Mucosa of gallbladder (tissue), 1 donor: ENCODE data around the gene UTF1. TPM values are rescaled to one million over a fixed set of nuclear protein-coding genes. Genes with fewer than 3 reads are reported as not detected.
"Not testable (repeated sequence)": the region's sequence is repeated elsewhere in the genome, so short reads cannot be mapped to it uniquely, and the experiment has no call there.

Source experiments
- DNase-seq: peaks from one replicate; pipeline ENCODE4 v3.0.0-alpha.2; 2020; ENCODE audit warnings: low spot score
- total RNA-seq: library from RNA; stranded (reverse); gene quantifications from one replicate; pipeline ENCODE4 v1.2.1, GENCODE V29; 2021
- donor health status: DM: no; HTN: no; CAD: no.

UTF1 gene
- total RNA-seq, 1 donor from 2014 or later, result not detected

DNA sequence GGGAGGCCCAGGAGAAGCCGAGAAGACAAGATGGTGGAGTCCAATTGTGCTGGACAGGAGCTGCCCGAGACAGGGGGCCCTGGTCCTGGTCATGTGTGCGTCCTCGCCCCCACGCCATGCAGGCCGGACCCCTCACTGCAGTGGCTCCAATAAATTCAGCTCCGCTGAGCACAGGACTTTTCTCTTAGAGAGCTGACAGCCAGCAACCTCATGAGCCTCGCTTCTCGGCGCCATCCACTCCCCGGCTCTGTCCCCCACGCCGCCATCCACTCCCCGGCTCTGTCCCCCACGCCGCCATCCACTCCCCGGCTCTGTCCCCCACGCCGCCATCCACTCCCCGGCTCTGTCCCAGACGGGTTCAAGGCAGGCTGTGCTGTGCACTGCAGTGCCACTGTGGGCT is 2.8 kb upstream of the UTF1 start:
- DNase-seq, result no peak

DNA sequence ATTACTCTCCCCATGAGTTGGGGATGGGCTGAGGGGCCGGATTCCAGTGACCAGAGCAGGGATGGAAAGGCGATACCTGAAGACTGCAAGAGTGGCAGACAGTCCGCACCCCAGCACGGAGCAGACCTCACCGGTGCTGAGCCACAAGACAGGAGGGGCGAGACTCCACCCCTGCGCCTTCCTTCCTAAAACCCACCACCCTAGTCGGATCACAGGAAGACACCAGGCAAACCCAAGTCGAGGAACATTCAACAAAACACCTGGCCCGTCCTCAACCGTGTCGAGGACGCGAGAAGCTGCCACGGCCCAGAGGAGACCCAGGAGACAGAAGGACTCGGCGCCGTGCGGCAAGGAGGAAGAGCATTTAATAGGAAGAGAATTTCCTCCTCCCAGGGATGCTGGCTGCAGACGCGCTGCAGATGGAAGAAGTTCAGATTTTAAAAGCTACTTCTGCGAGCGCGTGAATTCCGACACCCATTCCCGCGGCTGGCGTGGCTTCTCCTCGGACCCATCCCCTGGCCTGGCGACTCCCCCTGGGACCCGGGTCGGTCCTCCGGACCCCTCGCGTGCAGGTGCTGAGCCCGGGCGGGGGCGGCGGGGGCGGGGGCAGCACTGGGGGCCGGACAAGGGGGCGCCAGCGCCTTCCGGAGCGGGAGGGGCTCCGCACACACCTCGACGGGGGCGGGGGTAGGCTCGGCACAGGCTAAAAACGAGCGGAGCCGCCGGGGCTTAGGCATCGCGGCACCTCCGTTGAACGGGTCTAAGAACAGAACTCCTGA is 563 bp upstream of the UTF1 start:
- no peak for DNase-seq

DNA sequence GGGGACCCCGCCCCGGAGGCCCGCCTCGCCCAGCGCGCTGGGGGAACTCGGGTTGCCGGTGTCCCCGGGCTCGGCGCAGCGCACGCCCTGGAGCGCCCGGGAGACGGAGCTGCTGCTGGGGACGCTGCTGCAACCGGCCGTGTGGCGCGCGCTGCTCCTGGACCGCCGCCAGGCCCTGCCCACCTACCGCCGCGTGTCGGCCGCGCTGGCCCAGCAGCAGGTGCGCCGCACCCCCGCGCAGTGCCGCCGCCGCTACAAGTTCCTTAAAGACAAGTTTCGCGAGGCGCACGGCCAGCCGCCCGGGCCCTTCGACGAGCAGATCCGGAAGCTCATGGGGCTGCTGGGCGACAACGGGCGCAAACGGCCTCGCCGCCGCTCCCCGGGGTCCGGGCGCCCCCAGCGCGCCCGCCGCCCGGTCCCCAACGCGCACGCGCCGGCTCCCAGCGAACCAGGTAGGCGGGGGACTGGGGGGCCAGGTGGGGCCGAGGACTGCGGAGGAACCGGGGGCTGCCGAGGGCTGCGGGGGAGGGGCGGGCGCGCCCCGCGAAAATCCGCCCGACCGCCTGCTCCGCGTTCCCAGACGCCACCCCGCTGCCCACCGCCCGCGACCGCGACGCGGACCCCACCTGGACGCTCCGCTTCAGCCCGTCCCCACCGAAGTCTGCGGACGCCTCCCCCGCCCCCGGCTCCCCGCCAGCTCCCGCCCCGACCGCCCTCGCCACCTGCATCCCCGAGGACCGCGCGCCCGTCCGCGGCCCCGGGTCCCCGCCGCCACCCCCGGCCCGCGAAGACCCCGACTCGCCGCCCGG is 574 bp downstream of the UTF1 start:
- no peak for DNase-seq

DNA sequence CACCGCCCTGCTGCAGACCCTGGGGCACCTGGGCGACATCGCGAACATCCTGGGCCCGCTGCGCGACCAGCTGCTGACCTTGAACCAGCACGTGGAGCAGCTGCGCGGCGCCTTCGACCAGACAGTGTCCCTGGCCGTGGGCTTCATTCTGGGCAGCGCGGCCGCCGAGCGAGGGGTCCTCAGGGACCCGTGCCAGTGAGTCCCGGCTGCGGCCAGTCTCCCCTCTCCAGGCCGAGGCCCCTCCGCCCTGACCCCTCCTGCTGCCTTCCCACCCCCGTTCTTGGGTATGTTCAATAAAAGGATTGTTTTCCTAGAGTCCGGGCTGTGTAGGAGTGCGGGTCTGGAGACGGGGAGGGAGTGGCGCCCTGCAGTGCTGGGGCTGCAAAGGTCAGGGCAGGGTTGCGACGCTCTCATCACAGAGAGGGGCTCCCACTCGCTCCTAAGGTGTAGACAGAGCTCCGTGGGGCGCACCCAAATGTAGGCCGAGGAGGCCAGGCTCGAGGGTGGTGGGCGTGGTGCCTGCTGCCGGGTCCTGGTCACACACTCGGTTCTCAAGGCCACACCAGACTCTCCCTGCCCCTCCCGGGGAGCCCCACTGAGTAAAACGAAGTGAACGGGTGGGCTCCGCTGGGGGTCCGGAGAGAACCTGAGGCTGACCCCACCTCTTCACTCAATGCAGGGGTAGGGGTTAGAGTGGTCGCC is 1.4 kb downstream of the UTF1 start:
- DNase-seq, result no peak

DNA sequence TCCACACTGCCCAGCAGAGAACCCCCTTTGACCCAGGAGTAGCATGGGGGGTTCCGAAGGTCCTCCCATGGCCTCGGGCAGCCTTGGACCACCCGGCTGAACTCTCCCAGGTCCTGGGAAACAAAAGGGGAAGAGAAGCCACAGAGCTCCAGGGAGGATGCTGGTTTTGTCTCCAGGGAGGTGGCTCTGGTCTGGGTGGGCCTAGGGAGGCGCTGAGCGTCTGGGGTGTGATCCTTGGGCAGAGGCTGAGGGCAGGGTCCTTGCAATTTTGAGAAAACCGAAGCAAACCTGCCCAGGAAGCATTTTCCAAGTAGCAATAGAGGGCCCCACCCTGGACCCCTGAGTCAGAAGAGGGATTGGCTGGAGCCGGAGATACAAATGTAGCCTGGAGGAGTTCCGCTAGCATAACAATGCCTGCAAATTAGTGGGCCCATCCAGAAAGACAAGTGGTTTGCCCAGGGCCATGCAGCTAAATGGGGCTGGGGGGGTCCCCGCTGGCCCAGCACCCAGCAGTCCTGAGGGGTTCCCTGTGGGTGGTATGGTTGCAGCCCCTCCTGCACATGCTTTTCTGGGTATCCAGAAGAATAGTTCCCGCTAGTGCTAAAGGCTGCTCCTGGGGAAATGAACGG is 2.0 kb downstream of the UTF1 start:
- no peak for DNase-seq

DNA sequence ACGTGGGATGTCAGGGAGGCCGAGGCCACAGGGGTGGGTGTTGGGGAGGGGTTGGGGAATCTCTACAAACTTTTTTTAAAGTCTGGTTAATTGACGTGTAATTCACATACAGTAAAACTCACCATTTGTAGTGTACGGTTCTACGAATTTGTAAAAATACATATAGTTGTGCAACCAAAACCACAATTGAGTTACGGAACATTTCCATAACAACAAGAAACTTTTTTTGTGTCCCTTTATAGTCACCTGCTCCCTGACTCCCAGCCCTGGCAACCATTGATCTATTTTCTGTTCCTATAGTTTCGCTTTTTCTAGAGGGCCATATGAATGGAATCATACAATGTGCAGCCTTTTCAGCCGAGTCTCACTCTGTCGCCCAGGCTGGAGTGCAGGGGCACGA is 4.8 kb downstream of the UTF1 start:
- DNase-seq, result not testable (repeated sequence)

DNA sequence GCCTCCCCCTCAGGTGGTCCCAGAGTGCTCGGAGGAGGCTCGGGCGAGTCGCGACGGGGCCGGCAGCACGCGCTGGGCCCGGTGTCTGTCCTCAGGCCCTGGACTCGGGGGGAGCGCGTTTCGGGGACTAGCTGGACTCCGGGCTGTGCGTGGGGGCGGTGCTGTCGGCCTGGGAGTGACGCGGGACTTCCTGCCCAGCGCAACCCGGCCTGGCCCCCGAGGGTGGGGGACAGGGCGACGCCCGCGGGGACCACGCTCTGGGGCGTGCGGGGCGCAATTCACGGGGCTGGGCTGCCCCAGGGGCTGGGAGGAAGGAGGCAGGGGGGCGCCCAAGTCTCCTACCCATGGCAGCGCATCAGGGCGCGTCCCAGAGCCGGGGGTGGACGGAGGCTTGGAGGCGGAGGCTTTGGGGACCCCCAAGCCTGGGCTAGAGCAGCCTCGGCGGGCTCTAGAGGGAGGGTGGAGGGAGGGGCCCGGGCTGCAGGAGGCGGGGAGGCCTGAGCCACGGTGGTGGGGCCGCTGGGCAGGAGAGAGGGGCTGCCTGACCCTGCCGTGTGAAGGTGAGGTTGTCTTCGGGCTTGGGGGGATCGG is 5.3 kb downstream of the UTF1 start:
- no peak for DNase-seq

DNA sequence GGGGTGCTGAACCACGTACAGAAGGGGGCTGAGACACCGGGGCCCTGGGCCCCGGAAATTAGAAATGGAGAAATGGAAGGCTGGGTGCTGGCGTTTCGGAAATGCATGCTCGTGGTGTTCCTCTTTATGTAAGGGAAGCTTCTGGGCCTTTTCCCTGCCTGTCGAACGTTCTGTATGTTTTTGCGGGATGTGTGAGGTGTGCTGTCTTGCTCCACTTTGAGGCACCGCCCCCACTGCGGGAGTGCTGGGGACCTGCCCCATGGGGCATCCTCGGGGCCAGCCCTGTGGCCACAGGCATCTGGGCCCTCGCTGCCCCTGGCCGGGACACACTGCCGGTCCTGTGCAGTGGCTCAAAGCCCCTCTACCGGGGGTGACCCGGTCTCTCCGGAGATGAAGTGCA is 5.9 kb downstream of the UTF1 start:
- DNase-seq, result no peak

DNA sequence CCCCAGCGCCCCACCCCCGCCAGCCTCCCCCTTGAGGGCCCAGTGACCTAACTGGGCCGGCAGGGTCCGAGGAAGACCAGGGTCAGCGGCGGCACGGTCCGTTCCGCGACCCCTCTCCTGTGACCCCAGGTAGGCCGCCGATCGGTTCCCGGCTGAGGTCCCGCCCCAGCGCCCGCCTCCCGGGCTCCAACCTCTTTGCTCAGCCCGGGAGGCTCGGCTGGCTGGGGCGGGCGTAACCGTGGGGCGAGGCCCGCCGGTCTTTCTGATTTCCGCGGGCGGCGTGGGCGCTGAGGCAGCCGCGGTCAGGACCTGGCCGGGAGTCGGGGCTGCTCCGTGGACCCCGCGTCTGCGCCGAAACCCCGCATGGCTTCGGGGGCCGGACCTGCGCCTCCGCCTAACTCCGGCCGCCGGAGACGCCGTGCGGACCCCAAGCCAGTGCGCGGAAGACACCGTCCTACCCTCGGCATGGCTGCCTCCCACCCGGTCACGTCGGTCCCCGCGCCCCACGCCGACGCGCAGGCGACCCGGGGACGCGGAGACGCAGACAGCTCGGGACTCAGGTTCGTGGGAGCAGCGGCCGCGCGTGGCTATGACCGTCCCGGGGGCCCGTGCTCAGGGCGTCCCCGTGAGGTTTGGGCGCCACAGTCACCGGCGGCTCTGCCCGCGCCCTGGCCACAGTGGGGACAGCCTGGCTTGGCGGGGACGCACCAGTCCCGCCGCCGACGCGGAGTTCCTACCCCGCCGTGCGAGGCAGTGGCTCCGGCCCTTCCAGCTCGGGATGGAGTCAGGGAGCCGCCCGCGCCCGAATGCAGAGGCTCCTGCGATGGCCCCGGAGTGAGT is 6.6 kb downstream of the UTF1 start:
- DNase-seq, result no peak

DNA sequence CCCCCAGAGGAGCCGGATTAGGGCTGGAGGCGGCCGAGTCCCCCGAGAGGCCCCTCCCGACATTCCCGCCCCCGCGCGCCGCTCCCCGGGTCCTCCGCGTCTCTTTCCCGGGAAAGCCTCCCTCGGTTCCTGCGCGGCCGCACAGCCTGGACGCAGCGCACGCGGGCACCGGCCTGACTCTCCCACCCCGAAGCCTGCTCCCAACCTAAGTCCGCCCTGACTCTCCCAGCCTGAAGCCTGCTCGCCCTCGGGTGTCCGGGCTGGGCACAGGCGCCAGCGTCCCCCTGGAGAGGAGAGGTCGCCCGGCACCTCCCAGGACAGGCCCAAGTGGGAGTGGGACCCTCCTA is 7.2 kb downstream of the UTF1 start:
- DNase-seq, result no peak

DNA sequence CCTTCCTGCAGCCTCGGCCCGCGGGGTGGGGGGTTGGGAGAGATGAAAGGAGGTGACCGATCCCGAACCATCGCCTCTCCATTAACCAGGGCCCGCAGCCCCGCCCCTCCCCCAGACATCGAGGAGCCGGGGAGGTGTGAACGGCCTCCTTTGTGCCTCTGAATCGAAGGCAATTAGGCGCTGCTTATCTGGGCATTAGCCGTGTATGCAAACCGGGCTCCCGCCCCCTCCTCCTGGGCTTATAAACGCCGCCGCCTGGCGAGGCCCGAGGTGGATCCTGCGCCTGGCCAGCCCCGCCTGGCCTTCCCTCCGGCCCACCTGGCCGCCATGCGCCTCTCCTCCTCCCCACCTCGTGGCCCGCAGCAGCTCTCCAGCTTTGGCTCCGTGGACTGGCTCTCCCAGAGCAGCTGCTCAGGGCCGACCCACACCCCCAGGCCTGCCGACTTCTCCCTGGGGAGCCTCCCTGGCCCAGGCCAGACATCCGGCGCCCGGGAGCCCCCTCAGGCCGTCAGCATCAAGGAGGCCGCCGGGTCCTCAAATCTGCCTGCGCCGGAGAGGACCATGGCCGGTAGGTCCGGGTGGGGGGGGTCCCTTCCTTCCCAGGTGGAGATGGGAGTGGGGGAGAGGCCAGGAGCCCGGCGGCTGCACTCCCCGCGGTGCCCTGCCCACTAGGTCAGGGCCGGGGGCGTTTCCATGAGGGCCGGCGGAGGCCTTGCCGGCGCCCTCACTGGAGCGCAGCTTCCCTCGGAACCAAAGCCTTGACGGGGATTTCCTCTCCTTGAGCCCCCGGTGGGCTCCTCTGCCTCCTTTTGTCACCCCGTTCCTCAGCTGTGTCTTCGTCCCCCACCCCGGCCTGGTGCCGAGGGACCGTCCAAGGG is 7.8 kb downstream of the UTF1 start, which contains the start of gene VENTX:
Gene VENTX (plus strand): TSS at position 268 of the 878 bp plus-strand sequence. CDS start 60 bp downstream, at position 328.
- DNase-seq, result no peak

DNA sequence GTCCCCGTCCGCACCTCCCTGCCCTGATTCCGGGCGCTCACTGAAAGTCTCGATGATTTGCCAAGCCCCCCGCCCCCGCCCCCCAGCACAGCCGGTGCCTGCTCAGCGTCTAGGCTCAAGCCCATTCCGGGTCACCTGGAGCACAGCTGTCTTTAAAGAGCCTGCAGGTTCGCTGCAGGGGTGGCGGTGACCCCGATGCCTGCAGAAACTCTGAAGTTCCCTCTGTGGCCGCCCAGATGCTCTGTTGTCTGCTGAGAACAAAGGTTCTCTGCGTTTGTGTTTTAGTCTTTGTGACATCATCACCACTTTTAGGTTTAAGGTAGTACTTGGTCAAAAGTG is 8.4 kb downstream of the UTF1 start:
- no peak for DNase-seq

DNA sequence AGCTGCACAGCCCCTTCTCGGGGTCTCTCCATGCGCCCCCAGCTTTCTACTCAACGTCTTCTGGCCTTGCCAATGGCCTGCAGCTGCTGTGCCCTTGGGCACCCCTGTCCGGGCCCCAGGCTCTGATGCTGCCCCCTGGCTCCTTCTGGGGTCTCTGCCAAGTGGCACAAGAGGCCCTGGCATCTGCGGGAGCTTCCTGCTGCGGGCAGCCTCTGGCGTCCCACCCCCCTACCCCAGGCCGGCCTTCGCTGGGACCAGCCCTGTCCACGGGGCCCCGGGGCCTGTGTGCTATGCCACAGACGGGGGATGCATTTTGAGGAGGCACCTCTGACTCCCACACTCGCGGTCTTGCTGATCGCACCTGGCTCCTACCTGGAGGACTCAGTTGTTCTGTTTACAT is 10.0 kb downstream of the UTF1 start:
- DNase-seq, result no peak

DNA sequence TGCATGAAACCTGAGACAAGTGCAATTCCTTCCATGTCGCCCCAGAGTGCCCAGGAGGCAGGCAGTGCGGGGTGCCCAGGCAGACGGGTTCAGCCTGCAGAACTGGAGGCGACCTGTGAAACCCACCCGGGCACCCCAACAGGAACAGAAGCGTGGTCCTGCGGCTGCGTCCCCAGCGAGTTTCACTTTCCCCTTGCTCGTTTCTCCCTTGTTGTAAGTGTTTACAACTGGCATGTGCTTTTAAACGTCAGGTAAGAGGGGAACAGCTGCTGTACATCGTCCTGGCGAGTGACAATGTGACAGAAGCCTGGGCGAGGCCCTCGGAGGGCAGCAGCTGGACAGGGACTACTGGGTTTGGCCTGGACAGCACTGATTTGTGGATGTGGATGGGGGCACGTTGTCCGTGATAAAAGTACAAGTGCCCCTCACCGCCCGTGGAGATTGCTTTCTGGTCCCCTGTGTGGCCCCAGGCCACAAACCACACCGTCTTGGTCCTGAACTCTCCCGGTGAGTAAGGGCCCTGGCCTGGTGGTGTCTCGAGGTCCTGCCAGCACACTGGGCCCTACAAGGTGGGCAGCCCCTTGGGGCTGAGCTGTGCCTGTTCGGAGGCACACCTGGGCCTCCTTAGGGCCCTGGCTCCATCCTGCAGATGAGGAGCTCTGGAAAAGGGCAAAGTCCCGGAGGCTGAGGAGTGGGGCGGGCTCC is 11.6 kb downstream of the UTF1 start:
- DNase-seq, result no peak

DNA sequence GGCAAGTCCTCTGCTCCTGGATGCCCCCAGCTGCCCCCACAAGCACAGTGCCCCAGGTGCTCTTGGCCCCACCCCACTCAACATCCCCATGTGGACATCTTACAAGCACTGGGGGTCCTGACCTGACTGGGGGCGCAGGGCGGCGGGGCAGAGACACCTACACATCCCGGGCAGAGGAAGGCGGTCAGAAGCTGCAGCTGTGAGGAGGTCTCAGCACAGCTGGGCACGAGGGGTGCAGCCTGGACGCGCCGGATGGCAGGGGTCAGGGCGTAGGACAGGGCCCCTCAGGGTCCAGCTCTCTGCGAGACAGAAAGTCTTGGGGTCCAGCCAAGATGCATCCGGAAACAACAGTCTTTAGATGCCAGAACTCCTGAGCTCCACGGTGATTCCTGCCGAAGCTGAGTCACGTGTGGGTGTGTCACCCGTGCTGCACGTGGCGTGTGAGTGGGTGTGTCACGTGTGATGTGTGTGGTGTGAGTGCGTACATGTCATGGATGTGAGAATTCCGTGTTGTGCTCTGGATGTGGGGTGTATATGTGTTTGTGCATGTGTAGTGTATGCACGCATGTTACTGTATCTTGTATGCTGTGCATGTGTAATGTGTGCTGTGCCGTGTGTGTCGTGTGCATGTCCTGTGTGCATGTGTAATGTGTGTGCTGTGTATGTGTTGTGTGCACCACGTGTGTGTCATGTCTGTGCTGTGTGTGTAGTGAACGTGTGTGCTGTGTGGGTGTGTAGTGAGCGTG is 12.8 kb downstream of the UTF1 start:
- DNase-seq, result no peak

DNA sequence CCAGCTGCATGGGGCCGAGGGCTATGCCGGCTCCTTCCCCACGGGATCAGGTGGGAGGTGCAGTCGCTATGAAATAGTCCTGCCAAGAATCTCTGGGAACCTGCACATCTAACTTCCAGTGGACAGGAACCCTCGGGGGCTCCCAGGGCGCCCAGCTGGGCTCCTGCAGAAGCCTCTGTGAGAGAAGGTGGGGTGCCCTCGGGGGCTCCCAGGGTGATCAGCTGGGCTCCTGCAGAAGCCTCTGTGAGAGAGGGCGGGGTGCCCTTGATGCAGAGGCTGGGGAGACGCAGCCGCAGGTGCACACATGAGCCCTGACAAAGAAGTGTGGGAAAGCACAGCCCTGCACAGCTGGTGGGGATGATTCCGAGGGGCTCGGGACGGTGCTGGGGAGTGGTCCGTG is 13.6 kb downstream of the UTF1 start:
- DNase-seq, result no peak

DNA sequence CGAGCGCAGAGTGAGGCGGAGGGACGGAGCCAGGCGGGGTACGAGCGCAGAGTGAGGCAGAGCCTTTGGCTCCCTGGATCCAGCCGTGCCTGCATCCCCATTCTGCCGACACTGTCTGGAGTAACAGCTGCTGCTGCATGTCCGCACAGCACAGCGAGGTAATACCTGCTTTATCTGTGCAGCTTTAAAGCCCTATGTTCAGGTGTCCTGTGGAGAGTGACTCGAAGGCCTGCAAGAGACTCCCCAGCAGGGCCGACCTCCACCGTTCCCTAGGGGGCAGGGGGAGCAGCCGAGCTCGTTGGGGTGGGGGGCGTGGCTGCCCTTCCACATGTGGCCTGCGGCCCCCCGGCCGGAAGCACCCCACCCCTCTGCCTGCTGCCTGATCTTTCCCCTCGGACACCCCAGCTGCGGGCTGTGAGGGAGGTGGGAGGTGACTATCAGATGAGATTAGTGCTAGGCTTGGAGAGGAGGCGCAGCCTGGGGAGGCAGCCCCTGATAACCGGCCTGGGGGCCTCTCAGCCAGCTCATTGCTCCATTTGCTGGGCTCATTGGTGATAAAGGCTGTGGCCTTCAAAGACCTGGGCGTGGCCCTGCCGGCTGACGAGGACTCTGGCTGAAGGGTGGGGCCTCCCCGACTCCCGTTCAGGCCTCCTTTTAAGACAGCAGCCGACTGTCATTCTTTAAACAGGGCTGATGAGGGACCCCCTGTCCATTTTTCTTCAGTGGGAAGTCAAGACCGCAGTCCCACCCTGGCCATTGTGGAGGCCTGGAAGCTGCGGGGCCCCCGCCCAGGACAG is 15.6 kb downstream of the UTF1 start:
- no peak for DNase-seq

DNA sequence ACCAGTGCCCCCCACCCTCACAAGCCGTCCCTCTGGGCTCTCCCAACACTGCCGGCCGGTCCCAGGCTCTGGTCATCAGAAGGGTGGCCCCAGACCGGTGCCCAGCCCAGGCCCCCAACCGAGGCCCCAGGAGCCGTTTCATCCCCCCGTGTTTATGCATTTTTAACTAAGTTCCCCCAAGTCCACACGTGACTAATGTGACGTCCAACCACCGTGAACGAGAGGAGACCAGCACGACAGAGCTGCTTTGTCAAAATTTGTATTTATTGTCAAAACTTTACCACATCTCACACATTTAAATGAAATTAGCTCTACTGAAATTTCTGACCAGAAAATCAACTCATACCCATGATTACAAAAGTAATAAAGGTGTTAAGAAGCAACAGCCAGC is 16.2 kb downstream of the UTF1 start:
- DNase-seq, result no peak
